HCT116 (cell line): ENCODE results near the gene CHM.

Source experiments
- EZH2 ChIP-seq: fragments of 200-600 bp; sonication (generic); IDR thresholded peaks from 2 replicates; pipeline ENCODE4 v1.6.1; 2017; ENCODE audit warnings: antibody characterized with exemption, mixed run types
- TCF7L2 ChIP-seq: IDR thresholded peaks from 2 replicates; pipeline ENCODE4 v1.7.0; 2011; ENCODE audit warnings: borderline replicate concordance, inconsistent platforms; ENCODE audit not compliant: insufficient read depth, insufficient read length; ENCODE audit errors: extremely low read depth

- no peak for TF ChIP-seq EZH2
- TF ChIP-seq TCF7L2, result no peak
Observed at GRCh38 chrX:85992811-85993229, 54.5 kb downstream of the CHM start.
